SKM-1 (cell line): ENCODE results near the gene CLDN3.

Experiments used
- DNase-seq: peaks from one replicate; lab custom pipeline; 2025; ENCODE audit not compliant: unreplicated experiment; lab: John Stamatoyannopoulos, UW

CLDN3 gene

DNA sequence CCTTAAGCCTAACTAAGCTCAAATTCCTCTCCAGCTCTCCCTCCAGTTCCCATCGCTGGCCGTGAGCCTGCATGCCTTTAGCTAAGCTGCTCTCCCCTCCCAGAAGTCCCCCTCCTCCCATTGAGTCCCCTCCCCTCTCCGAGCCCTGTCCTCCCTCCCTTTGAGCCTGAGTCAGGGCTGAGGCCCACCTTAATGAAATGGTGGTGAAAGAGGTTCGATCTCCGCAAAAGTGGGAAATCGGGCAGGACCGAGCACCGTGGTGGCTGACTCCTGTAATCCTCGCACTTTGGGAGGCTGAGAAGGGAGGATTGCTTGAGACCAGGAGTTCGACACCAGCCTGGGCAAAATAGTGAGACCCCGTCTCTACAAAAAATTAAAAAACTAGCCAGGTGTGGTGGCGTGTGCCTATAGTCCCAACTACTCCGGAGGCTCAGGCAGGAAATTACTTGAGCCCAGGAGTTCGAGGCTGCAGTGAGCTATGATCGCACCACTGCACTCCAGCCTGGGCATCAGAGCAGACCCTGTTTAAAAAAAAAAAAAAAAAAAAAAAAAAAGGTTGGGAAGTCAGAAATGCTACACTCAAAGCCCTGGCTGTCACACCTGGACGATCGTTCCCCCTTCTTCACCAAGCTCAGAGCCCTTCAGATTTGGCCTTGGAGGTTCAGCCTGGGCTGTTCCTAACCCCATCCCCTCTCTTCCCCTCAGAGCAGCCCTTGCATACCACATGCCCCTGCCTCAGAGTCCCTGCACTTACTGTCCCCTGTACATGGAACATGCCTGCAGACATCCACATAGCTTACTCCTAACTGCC, 995 bp upstream of the CLDN3 start:
- no peak for DNase-seq

DNA sequence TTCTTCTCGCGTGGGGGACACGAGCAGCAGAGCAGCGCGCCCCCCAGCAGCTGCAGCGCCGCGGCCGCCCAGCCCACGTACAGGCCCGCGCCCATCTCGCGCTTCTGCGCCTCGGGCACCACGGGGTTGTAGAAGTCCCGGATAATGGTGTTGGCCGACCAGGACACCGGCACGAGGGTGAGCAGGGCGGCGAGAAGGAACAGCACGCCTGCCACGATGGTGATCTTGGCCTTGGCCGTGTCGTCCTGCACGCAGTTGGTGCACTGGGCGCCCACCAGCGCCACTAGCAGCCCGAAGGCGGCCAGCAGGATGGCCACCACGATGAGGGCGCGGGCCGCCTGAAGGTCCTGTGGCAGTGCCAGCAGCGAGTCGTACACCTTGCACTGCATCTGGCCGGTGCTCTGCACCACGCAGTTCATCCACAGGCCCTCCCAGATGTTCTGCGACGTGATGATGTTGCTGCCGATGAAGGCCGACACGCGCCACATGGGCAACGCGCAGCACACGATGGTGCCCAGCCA, 529 bp downstream of the CLDN3 start:
- DNase-seq: no peak

DNA sequence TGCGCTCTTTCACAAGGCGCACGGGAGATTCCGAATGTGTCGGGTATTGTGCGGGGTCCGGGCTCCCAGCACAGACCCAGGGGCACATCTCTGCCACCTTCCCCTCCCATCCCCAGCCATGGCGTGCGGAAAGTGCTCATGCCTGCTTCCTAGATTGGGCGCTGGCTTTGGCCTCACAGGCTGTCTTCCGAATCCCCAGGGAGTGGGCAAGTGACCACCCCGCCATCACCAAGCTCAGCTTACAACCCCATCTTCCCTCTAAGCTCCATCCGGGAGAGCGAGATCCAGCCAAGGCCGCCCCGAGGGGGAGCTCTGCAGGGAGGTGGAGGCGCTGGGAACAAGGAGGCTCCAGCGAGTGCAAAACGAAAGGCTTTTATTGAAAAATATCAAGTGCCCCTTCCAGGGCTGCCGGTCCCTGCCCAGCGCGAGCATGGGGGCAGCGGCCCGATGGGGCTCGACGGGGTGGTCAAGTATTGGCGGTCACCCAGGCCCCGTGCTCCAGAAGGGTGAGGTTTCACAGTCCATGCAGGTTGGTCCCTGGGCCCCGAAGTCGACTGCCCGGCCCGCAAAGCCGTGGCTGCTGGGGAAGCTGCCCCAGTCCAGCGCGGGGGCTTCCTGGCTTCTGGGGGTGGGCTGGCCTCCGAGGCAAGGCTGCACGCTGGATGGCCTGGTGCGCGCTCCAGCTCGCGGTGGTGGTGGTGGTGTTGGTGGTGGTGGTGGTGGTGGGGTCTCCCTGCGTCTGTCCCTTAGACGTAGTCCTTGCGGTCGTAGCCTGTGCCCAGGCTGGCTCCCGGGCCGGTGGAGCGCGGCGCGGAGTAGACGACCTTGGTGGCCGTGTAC, 1.2 kb downstream of the CLDN3 start:
- DNase-seq: no peak

DNA sequence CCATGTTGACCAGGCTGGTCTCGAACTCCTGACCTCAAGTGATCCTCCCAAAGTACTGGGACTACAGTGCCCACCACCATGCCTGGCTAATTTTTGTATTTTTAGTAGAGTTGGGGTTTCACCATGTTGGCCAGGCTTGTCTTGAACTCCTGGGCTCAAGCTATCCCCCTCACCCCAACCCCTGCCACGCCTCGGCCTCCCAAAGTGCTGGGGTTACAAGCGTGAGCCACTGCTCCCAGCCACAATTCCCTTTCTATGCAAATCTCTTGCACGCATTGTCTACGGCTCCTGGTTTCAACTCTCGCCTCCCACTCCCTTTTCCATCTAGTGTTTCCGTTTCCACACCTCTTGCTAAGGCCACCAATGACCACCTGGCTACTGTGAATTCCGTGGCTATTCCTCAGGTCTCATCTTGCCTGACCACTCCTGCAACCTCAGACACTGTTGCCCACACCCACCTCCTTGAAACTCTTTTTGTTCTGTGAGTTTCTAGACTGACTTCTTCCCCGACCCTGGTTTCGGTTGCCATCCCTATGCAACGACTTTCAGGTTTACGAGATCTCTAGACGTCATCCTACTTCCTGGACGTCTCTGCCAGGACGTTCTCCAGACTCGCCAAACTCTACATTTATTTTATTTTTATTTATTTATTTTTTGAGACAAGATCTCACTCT, 3.4 kb downstream of the CLDN3 start:
- no peak for DNase-seq

DNA sequence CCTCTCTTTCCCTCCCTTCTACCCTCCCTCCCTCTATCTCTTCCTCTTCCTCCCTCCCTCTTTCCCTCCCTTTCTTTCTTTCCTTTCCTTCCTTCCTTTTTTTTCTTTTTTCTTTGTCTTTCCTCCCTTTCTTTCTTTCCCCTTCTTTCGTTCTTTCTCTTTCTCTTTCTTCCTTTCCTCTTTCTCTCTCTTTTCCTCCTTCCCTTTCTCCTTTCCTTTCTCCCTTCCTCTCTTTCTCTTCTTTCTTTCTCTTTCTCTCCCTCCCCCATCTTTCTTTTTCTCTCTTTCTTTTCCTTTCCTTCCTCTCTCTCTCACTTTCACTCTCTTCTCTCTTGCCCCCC, 7.4 kb downstream of the CLDN3 start:
- DNase-seq: no peak

DNA sequence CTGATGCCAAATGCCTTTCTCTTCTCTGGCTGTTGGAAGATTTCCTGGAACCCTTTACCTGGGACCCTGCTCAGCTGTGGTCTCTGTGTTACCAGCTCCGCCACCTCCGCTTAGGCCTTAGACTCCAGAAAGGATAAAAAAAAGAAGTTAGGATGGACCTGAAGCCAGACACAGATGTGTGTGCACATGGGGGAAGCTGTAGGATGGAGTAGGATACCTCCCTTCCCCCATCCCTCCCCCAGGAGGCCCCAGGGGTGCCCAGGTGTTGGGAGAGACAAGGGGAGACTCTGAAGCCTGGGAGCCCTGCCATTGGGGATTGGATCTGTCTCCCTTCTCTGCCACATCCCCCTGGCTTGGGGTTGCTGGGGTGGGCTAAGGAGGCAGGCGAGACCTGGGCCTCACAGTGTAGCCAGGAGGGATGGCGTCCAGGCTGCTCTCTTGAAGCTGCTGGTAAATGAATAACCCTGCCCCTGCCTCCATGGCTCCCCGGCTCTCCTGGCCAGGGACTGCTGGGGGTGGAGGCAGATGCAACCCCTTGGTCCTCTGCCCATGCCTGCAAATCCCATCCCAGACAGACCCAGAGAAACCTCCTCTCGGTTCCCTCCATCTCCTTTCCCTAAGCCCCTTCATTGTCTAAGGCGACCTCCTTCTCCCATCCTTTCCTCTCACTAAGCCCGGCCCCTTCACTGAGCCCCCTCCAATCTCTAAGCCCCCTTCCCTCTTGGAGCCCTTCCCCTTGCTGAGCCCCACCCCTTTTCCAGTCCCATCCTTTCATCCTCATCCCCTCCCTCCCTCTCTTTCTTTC, 8.0 kb downstream of the CLDN3 start:
- no peak for DNase-seq

DNA sequence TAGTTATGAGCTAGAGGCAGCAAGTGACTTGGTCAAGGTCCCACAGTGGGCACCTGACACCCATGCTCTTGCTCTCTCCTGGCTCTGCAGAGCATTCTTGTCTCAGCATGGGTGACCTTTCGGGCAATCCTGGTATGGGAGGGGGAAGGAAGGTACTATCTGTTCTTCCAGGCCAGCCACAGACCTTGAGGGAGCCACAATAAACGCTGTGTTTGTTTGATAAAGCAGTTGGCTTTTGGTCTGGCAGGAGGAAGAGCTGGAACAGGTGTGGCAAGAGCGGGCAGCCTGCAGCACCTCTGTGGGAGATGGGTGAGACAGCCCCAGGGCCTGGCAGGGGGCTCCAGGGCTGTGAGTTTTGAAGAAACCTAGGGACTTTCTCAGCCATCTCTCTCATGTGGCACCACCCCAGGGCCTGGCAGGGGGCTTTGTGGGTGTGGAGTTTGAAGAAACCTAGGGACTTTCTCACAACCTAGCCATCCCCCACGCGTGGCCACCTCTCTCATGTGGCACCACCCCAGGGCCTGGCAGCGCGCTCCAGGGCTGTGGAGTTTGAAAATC, 11.4 kb downstream of the CLDN3 start:
- DNase-seq: no peak

DNA sequence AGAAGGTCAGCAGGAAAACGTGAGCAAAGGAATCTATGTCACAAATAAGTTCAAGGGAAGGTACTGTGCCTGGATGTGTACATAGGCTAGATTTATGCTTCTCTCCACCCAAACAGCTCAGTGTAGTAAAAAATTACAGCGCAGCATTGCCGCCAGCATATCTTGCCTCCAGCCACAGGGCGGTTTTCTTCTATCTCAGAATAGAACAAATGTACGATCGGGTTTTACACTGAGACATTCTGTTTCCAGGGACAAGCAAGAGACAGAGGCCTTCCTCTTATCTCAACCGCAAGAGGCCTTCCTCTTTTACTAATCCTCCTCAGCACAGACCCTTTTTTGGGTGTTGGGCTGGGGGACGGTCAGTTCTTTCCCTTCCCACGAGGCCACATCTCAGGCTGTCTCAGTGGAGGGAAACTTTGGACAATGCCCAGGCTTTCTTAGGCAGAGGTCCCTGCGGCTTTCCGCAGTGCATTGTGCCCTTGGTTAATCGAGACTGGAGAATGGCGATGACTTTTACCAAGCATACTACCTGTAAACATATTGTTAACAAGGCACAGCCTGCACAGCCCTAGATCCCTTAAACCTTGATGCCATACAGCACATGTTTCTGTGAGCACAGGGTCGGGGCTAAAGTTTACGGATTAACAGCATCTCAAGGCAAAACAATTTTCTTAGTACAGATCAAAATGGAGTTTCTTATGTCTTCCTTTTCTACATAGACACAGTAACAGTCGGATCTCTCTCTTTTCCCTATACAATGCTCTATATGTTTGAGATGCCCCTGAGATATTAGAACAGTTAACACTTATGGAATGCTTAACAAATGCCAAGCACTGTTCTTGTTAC, 19.9 kb downstream of the CLDN3 start:
- peak; percentile 60 for DNase-seq

DNA sequence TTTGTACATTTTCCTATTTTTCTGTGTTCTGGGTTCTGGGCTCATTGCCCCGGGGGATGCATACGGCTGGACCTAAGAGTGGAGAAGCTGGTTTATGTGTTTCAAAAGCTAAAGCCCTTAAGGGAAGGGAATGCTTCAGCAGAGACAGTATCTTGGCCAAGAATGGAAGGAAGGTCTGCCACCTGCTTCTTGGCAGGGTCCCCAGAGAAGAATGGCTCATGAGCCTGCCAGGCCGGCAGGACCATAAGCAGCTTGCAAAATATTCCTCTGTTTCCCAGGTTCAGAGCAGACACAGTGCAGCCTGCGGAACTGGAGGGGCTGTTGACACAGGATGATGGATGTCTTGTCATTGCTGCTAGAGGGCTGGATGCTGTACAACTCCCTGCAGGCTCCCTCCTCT, 23.7 kb downstream of the CLDN3 start:
- no peak for DNase-seq

DNA sequence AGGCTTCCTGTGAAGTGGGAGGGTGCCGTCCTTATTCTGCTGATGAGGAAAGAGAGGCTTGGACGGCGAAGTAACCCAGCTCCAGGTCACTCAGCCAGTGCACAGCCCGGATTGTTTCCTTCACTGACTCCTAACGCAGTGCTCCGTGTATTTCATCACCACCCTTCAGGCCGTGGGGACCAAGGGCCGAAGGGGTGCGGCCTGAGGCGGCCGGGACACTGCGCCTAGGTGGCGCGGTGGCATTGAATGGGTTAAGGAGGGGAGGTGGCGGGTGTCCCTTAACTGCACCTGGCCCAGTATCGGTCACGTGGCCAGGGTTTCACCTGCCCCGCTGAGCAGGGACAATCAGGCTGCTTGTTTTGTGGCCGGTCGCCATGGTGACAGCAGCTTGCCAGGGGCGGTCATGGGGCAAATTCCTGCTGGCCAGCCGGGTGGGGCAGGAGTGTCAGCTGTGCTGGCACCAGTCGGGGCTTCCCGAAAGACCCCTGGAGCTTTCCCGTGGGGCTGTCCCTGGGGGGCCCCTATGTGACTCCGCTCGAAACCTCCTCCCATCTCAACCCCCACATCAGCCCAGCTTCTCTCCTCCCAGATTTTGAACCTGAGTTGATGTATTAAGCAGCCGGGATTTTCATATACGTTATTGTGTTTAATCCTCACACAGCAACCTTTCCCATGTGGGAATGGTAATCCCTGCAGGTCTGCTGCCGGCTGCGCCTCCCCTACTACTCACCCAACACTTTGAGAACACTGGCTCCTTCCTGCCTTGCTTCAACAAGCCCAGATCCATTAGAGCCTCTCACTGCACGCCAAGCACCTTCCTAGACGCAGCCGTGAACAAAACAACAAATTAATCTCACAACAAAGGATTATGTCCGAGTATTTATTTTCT, 27.1 kb downstream of the CLDN3 start:
- DNase-seq: no peak

DNA sequence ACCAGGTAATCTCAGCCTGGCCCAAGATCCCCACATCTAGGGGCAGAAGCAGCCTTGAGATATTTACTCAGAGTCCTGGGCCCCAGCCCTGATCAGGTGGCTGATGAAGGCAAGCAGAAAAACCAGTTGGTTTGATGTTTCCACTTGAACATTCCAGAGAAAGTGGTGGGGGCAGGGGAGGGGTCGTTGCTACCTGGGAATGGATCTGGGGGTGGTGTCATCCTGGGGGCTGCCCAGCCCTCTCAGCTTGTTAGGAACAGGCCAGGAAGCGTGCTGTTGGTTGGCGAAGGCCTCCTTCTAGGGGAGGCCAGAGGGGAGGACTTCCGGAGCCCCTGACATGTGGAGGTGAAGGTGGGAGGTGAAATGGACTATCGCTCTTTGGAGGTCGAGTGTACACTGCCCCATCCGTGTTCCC, 27.7 kb downstream of the CLDN3 start:
- no peak for DNase-seq

DNA sequence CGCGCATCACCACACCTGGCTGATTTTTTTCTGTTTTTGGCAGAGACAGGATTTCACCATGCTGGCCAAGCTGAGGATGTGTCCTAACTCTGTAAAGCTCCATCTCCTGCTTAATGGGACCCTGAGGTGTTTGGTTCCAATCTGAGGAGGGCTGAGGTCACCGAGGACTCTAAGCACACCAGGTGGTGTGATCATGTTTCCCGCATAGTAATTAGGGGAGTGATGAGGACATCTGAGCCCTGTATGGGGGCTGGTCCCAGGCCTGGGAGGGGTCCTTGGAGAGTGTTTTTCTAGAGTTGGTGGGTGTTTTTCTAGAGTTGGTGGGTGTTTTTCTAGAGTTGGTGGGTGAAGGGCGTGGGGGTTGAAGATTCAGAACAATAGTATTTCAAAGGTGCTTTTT, 28.5 kb downstream of the CLDN3 start:
- no peak for DNase-seq

DNA sequence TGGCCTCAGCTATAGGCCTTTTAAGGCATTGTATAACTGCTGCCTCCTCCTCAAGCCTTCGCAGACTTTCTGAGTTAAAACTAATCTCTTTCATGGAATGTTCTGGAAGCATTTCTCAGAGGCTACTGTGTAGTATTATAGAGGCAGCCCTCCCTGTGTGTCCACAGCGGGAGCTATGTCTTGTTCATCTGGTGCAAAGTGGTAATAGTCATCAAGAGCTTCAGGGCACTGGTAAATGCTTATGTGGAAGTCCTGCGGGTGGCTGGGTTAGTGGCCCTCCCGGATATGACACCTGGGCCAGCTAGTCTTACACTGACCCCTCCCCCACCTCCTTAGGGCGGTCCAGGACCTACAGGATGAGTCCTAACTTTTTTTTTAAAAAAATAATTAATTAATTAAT, 29.3 kb downstream of the CLDN3 start:
- no peak for DNase-seq

DNA sequence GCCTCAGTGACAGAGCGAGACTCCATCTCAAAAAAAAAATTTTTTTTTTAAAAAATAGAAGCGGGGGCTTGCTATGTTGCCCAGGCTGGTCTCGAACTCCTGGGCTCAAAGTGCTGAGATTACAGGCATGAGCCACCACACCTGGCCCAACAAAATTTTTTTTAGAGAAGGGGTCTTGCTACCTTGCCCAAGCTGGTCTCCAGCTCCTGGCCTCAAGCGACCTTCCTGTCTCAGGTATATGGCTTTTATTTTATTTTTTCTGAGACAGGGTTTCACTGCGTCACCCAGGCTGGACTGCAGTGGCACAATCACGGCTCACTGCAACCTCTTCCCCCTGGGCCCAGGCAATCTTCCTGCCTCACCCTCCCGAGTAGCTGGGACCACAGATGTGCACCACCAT, 29.9 kb downstream of the CLDN3 start:
- no peak for DNase-seq

DNA sequence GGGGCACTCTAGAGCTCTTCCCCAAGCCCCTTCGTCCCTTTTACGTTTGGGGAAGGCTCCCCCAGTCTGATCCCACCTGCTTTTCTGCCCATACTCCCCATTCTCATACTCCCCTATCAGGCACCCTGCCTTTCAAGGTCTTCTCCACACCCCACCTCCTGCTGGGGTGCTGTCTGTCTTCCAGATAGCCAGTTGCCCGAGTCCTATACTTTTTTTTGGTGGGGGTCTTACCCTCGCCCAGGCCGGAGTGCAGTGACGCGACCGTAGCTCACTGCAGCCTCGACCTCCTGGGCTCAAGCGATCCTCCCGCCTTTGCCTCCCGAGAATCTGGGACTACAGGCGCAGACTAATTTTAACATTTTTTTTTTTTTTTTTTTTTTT, 30.7 kb downstream of the CLDN3 start:
- no peak for DNase-seq

DNA sequence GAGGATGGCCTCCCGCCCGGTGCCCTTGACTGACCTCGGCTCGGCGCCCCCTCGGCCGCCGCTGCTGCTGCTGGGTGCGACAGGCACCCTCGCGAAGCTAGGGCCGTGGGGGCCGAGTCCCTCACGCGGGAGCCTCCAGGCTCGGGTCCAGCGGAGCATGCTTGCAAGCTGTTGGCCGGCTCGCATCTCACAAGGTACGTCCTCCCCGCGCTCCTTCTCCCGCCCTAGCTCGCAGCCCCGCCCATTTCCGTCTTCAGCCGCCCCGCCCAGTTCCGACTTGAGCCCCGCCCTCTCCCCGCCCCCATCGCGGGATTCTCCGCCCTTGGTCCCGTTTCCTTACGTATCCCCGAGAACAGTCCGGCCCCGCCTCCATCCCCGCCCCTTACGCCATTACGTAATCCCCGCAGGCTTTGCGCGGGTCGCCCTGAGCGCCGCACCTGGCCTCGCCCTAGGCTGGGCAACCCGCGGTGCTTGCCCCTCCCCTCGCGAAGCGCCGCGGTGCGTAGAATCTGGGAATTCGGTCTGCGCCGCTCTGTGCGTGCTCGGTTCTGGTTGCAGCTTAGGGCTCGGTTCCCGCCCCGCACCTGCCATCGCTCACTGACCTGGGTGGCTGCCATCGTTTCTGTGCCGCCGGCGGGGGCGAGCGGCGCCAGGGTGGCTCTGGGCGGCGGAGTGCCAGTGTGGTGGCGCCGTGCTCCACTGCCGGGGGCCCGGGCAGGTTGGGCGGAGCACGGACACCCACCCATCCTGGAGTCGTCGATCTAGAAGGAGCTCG, 31.3 kb downstream of the CLDN3 start, which contains the start of gene ABHD11:
TSS of gene ABHD11 (minus strand) at position 191 of the 775 bp plus-strand sequence. CDS start at position 159, 32 bp downstream.
- DNase-seq: peak; percentile 82

DNA sequence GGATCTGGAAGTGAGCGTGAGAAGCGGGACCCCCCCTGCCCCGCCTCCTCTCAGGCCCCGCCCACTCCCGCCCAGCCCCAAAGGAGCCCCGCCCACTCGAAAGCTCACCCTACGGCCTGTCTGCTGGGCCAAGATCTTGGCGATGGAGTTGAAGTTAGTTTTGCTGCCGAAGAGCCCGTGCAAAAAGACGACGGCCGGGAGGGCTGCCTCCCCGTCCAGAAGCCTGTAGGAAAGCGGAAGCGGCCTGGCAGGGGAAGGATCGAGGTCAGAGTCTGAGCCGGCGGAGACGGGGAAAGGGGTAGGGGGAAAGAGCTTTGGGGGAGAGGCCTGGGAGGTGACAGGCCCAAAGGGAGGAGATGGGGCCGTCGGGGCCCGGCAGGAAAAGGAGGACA, 31.9 kb downstream of the CLDN3 start:
- DNase-seq: peak; percentile 65
